Karpas-422 (cell line): ENCODE measurements around the gene METTL8. TPM values are rescaled to one million over a fixed set of nuclear protein-coding genes. Genes with fewer than 3 reads are reported as not detected.
"Not testable (repeated sequence)": the region's sequence is repeated elsewhere in the genome, so short reads cannot be mapped to it uniquely, and the experiment has no call there.

Experiments
- DNase-seq: peaks from one replicate; pipeline ENCODE4 v3.0.0-alpha.2; 2015
- H2AFZ ChIP-seq: fragments of 200-600 bp; sonication (generic); 2 replicates; pipeline ENCODE4 v1.6.1; 2014; ENCODE audit warnings: antibody characterized with exemption, low read length, mixed read lengths
- H3K27ac ChIP-seq: fragments of 200-600 bp; sonication (generic); 2 replicates; pipeline ENCODE4 v1.5.1; 2014; ENCODE audit warnings: mild to moderate bottlenecking, low read length, moderate library complexity
- H3K27me3 ChIP-seq: fragments of 200-600 bp; sonication (generic); 2 replicates; pipeline ENCODE4 v1.6.1; 2014; ENCODE audit warnings: low read length, mixed read lengths
- H3K36me3 ChIP-seq: fragments of 200-600 bp; sonication (generic); 2 replicates; pipeline ENCODE4 v1.6.1; 2014; ENCODE audit warnings: low read length, mixed read lengths; ENCODE audit not compliant: insufficient read depth
- H3K4me1 ChIP-seq: fragments of 200-600 bp; sonication (generic); 2 replicates; pipeline ENCODE4 v1.6.1; 2014; ENCODE audit warnings: mild to moderate bottlenecking, low read length, mixed read lengths
- H3K4me2 ChIP-seq: fragments of 200-600 bp; sonication (generic); 2 replicates; pipeline ENCODE4 v1.6.1; 2014; ENCODE audit warnings: low read length, low read depth, mild to moderate bottlenecking; ENCODE audit not compliant: poor library complexity, severe bottlenecking
- H3K4me3 ChIP-seq: fragments of 200-600 bp; sonication (generic); 2 replicates; pipeline ENCODE4 v1.5.1; 2014; ENCODE audit warnings: mild to moderate bottlenecking, antibody characterized with exemption, low read length, mixed read lengths
- H3K79me2 ChIP-seq: fragments of 200-600 bp; sonication (generic); 2 replicates; pipeline ENCODE4 v1.6.1; 2014; ENCODE audit warnings: mild to moderate bottlenecking, low read length, mixed read lengths
- H3K9ac ChIP-seq: fragments of 200-600 bp; sonication (generic); 2 replicates; pipeline ENCODE4 v1.6.0; 2014; ENCODE audit warnings: low read length
- H3K9me2 ChIP-seq: fragments of 200-600 bp; sonication (generic), shearing (Covaris generic); replicated peaks from 2 replicates; pipeline ENCODE4 v1.6.0; 2014; ENCODE audit warnings: mild to moderate bottlenecking, low read length, moderate library complexity; ENCODE audit not compliant: insufficient read depth
- H3K9me3 ChIP-seq: fragments of 300-700, 200-600 bp; sonication (generic); 2 replicates; pipeline ENCODE4 v1.6.1; 2014; ENCODE audit warnings: low read length, mixed read lengths
- H4K20me1 ChIP-seq: fragments of 200-600 bp; sonication (generic); 2 replicates; pipeline ENCODE4 v1.6.1; 2014; ENCODE audit warnings: mild to moderate bottlenecking, antibody characterized with exemption, low read length, low read depth; ENCODE audit not compliant: insufficient read depth
- total RNA-seq: library from RNA; depleted of rRNA; stranded (reverse); fragments of >200 nt; shearing (Covaris generic); gene quantifications from 2 replicates; pipeline ENCODE4 v1.2.3, GENCODE V29; 2014; ENCODE audit warnings: low replicate concordance

Gene METTL8
- total RNA-seq, 1 experiment from 2014 or later, result 16.5 TPM

DNA sequence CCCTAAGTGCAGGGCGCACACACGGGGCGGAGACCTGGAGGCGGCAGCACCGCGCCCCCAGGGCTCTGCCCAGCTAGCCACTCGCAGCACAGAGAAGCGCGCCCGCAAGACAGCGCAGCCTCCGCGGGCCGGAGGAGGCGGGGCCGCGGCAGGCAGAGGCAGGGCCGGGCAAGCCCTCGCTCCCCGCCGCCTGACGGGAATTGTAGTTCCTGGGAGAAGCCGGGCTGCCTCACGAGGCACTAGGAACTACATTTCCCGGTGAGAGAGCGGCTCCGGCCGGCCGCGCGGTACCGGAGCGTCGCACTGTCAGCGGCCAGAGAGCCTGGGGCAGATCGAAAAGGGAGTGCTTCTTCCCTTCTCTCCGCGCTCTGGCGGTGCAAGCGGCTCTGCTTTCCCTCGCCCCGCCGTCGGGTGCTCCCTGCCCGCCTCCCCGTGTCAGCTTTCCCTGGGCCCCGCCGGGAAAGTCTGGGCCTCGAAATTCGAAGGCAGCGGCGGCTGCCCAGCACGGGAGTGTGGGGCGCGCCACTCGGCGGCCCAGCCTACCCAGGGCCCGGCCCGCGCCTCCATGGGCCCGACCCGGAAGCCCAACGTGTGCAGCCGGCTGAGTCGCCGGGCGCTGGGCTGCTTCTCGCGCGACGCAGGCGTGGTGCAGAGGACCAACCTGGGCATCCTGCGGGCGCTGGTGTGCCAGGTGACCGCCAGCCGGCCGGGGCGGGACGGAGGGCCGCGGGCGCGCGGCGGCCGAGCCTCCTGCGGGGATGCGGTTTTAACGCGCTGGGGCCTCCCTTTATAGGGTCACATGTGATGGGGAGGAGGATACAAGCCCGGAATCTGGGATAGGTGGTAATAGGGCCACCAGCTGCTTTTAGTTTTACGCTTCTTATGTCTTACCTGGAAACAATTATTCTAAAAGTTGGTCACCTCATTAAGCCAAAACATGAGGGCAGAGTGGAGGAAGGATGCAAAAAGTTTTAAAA is 511 bp upstream of the METTL8 start, which contains the start of gene DCAF17:
Gene DCAF17 (plus strand): TSS at position 214 of the 977 bp plus-strand sequence. CDS start 352 bp downstream, at position 566.
- Histone ChIP-seq H3K27me3 (no peaks in the 10 kb centered on the region), H3K9ac (peak within 1 kb of the TSS; percentile 93), H3K9me2 (no peaks in the 10 kb centered on the region), H4K20me1 (no peaks in the 10 kb centered on the region), H3K4me3 (peak within 1 kb of the TSS; percentile 75), H3K4me2 (peak within 1 kb of the TSS; percentile 89), H3K4me1 (peaks cover 30% of the 10 kb centered on the region), H3K27ac (peak within 1 kb of the TSS; percentile 89), H2AFZ (peak within 1 kb of the TSS; percentile 50; the same call in 1 of the 2 replicates), H3K79me2 (peaks cover 72% of the 10 kb centered on the region), H3K9me3 (peaks cover 5% of the 10 kb centered on the region), H3K36me3 (peaks cover 44% of the 10 kb centered on the region)
- peak; percentile 99 for DNase-seq

GRCh38 chr2:171432969-171433762 is 624 bp downstream of the METTL8 start:
- H4K20me1 ChIP-seq, result no peaks in the 10 kb centered on the region
- no peaks in the 10 kb centered on the region for H3K9me2 ChIP-seq
- peak overlapping the region; percentile 79 for H3K9ac ChIP-seq
- H3K79me2 ChIP-seq, result peaks cover 70% of the 10 kb centered on the region
- H3K4me1 ChIP-seq, result peaks cover 30% of the 10 kb centered on the region
- peak overlapping the region; percentile 75 for H3K4me3 ChIP-seq
- peaks cover 5% of the 10 kb centered on the region for H3K9me3 ChIP-seq
- peak; percentile 91 for DNase-seq
- no peaks in the 10 kb centered on the region for H3K27me3 ChIP-seq
- peak overlapping the region; percentile 15; the same call in 1 of the 2 replicates for H2AFZ ChIP-seq
- H3K4me2 ChIP-seq, result peak overlapping the region; percentile 89
- peaks cover 36% of the 10 kb centered on the region for H3K36me3 ChIP-seq
- H3K27ac ChIP-seq, result peak overlapping the region; percentile 84

GRCh38 chr2:171432206-171432968 is 1.4 kb downstream of the METTL8 start:
- Histone ChIP-seq H3K27me3 (no peaks in the 10 kb centered on the region), H3K4me1 (peaks cover 30% of the 10 kb centered on the region), H3K36me3 (peaks cover 28% of the 10 kb centered on the region), H2AFZ (no peak overlapping the region), H3K9me3 (peaks cover 5% of the 10 kb centered on the region), H3K9me2 (no peaks in the 10 kb centered on the region), H3K4me3 (peak overlapping the region; percentile 75), H4K20me1 (no peaks in the 10 kb centered on the region), H3K9ac (peak overlapping the region; percentile 79), H3K79me2 (peaks cover 65% of the 10 kb centered on the region), H3K4me2 (peak overlapping the region; percentile 89), H3K27ac (peak overlapping the region; percentile 84)
- DNase-seq, result no peak

DNA sequence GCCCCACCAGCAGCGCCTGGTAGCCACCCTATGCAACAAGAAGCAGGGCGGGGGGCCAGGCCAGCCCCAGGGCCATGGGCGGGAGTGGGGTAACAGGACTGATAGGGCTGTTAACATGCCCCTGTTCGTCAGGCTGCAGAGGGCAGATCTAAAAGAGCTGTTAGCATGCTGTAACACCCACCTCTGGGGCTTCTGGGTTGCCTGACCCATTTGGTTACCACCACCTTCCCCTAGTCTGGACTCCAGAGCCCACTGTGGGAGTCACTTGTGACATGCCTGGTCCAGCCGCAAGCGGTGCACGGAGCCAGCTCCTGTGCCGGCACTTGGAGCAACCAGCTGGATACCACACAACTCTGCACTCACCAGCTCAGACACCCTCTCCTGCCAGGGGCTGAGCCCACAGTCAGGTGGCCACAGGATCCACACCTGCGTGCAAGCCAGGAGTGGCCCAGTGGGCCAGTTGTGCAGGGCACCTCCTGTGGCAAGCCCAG is 2.1 kb downstream of the METTL8 start:
- peaks cover 64% of the 10 kb centered on the region for H3K79me2 ChIP-seq
- no peak overlapping the region for H3K9ac ChIP-seq
- H3K27ac ChIP-seq, result no peak overlapping the region
- H3K4me2 ChIP-seq, result peak overlapping the region; percentile 89
- no peaks in the 10 kb centered on the region for H3K27me3 ChIP-seq
- no peaks in the 10 kb centered on the region for H4K20me1 ChIP-seq
- peaks cover 22% of the 10 kb centered on the region for H3K36me3 ChIP-seq
- no peak for DNase-seq
- H2AFZ ChIP-seq, result no peak overlapping the region
- no peaks in the 10 kb centered on the region for H3K9me2 ChIP-seq
- H3K4me3 ChIP-seq, result no peak overlapping the region
- peaks cover 30% of the 10 kb centered on the region for H3K4me1 ChIP-seq
- H3K9me3 ChIP-seq, result peaks cover 5% of the 10 kb centered on the region

- Histone ChIP-seq H3K36me3 (peaks cover 14% of the 10 kb centered on the region), H3K4me1 (peaks cover 26% of the 10 kb centered on the region), H3K79me2 (peaks cover 58% of the 10 kb centered on the region), H3K4me2 (no peak overlapping the region), H3K9me2 (no peaks in the 10 kb centered on the region), H4K20me1 (no peaks in the 10 kb centered on the region), H3K9ac (no peak overlapping the region), H3K4me3 (no peak overlapping the region), H3K27ac (no peak overlapping the region), H3K27me3 (no peaks in the 10 kb centered on the region), H3K9me3 (peaks cover 5% of the 10 kb centered on the region), H2AFZ (no peak overlapping the region)
- no peak for DNase-seq
Observed at GRCh38 chr2:171430516-171431410, 3.0 kb downstream of the METTL8 start.

- H3K9me2 ChIP-seq, result not testable (repeated sequence)
- peaks cover 16% of the 10 kb centered on the region; the same call in 1 of the 2 replicates for H3K79me2 ChIP-seq
Observed at GRCh38 chr2:171422710-171423495, 10.9 kb downstream of the METTL8 start.

More at GRCh38 chr2:171422710-171423495, 10.9 kb downstream of the METTL8 start:
- H2AFZ ChIP-seq, H4K20me1 ChIP-seq, H3K9ac ChIP-seq, H3K27ac ChIP-seq, DNase-seq, H3K4me1 ChIP-seq, H3K36me3 ChIP-seq, H3K4me3 ChIP-seq, H3K27me3 ChIP-seq, H3K4me2 ChIP-seq: not testable (repeated sequence)
- H3K9me3 ChIP-seq, result peaks cover 11% of the 10 kb centered on the region; the same call in 1 of the 2 replicates
